CD4-positive, CD25-positive, alpha-beta regulatory T cell (primary cell): ENCODE data around the gene HCAR3. TPM values are rescaled to one million over a fixed set of nuclear protein-coding genes. Genes with fewer than 3 reads are reported as not detected.
"Not testable (repeated sequence)": the region's sequence is repeated elsewhere in the genome, so short reads cannot be mapped to it uniquely, and the experiment has no call there.

ENCODE experiments used
- ATAC-seq, 2 donors: fragments of 150-1000 bp; cut with Tn5 transposase; one replicate each; pipeline ENCODE4 v1.10.0; 2021; ENCODE audit warnings: low read depth in 2 of 2, moderate number of reproducible peaks in 2 of 2, moderate library complexity in 1 of 2
- DNase-seq, 3 donors: peaks; one replicate each; pipeline versions ENCODE4 v3.0.0 to v3.0.0-alpha.2; 2012 to 2022; ENCODE audit warnings: mixed read lengths in 1 of 3
- H3K27ac ChIP-seq: one replicate; pipeline ENCODE4 v1.7.0; 2013; ENCODE audit warnings: mild to moderate bottlenecking, low read length; ENCODE audit not compliant: insufficient read depth, poor library complexity, severe bottlenecking
- H3K27me3 ChIP-seq: one replicate; pipeline ENCODE4 v1.7.0; 2013; ENCODE audit warnings: low read length; ENCODE audit not compliant: control insufficient read depth, insufficient read depth
- H3K36me3 ChIP-seq: one replicate; pipeline ENCODE4 v1.7.0; 2013; ENCODE audit warnings: mild to moderate bottlenecking, low read length, moderate library complexity; ENCODE audit not compliant: control insufficient read depth, insufficient read depth
- H3K4me1 ChIP-seq: 2 replicates; pipeline ENCODE4 v1.7.0; 2013; ENCODE audit warnings: mild to moderate bottlenecking, low read length; ENCODE audit not compliant: insufficient read depth, control insufficient read depth, poor library complexity, severe bottlenecking
- H3K4me3 ChIP-seq: one replicate; pipeline ENCODE4 v1.7.0; 2013; ENCODE audit warnings: low read depth, mild to moderate bottlenecking, low read length, moderate library complexity
- H3K9me3 ChIP-seq, 2 experiments: 1 replicate in 1 of 2; 2 replicates in 1 of 2; pipeline ENCODE4 v1.7.0; 2013; ENCODE audit warnings: low read length in 2 of 2, mild to moderate bottlenecking in 1 of 2, moderate library complexity in 1 of 2; ENCODE audit not compliant: control insufficient read depth in 2 of 2
- H3K27ac Mint-ChIP-seq, 3 donors: one replicate each; pipeline ENCODE4 v1.8.0; 2020 to 2022; ENCODE audit warnings: mild to moderate bottlenecking in 3 of 3, mixed read lengths in 3 of 3, moderate library complexity in 2 of 3
- H3K27me3 Mint-ChIP-seq: one replicate; pipeline ENCODE4 v1.8.0; 2022; ENCODE audit warnings: mild to moderate bottlenecking, mixed read lengths
- H3K36me3 Mint-ChIP-seq: one replicate; pipeline ENCODE4 v1.8.0; 2020; ENCODE audit warnings: mixed read lengths
- H3K4me1 Mint-ChIP-seq, 4 donors: one replicate each; pipeline ENCODE4 v1.8.0; 2020 to 2022; ENCODE audit warnings: mixed read lengths in 4 of 4, mild to moderate bottlenecking in 1 of 4
- H3K4me3 Mint-ChIP-seq, 4 donors: one replicate each; pipeline ENCODE4 v1.8.0; 2020 to 2022; ENCODE audit warnings: mild to moderate bottlenecking in 4 of 4, mixed read lengths in 4 of 4, moderate library complexity in 3 of 4
- H3K9me3 Mint-ChIP-seq, 7 donors: one replicate each; pipeline ENCODE4 v1.8.0; 2020 to 2022; ENCODE audit warnings: mixed read lengths in 7 of 7, mild to moderate bottlenecking in 3 of 7, moderate library complexity in 2 of 7
- polyA plus RNA-seq, 4 donors: library from polyadenylated mRNA; unstranded; fragments of 300-500 nt; fragmentation: Illumina TruSeq; gene quantifications; one replicate each; pipeline ENCODE4 v1.2.3, GENCODE V29; 2021
- total RNA-seq: library from RNA; stranded (reverse); gene quantifications from one replicate; pipeline ENCODE4 v1.2.3, GENCODE V29; 2022

HCAR3 gene
- total and polyA plus RNA-seq, 5 donors from 2014 or later: not detected

- not testable (repeated sequence) for H3K36me3 ChIP-seq, H3K4me1 ChIP-seq, H3K4me3 ChIP-seq, H3K4me1 Mint-ChIP-seq, H3K36me3 Mint-ChIP-seq, H3K27ac Mint-ChIP-seq, H3K9me3 Mint-ChIP-seq, H3K27ac ChIP-seq, H3K27me3 ChIP-seq, DNase-seq, H3K9me3 ChIP-seq, ATAC-seq, H3K27me3 Mint-ChIP-seq, H3K4me3 Mint-ChIP-seq
Measured at GRCh38 chr12:122680989-122681388, 35.6 kb downstream of the HCAR3 start.

- H3K4me1 ChIP-seq, H3K9me3 ChIP-seq, H3K27ac Mint-ChIP-seq, H3K36me3 Mint-ChIP-seq, H3K4me3 ChIP-seq, H3K4me1 Mint-ChIP-seq, H3K9me3 Mint-ChIP-seq, H3K36me3 ChIP-seq, H3K27me3 ChIP-seq, H3K4me3 Mint-ChIP-seq, ATAC-seq, DNase-seq, H3K27ac ChIP-seq: not testable (repeated sequence)
- H3K27me3 Mint-ChIP-seq: peaks cover 12% of the 10 kb centered on the region
Measured at GRCh38 chr12:122676781-122677180, 39.8 kb downstream of the HCAR3 start.

GRCh38 chr12:122676015-122676414 is 40.6 kb downstream of the HCAR3 start:
- not testable (repeated sequence) for H3K4me1 ChIP-seq, H3K27me3 Mint-ChIP-seq, DNase-seq, H3K9me3 Mint-ChIP-seq, H3K27me3 ChIP-seq, ATAC-seq, H3K36me3 ChIP-seq, H3K9me3 ChIP-seq, H3K4me1 Mint-ChIP-seq, H3K27ac ChIP-seq, H3K4me3 Mint-ChIP-seq, H3K4me3 ChIP-seq, H3K36me3 Mint-ChIP-seq, H3K27ac Mint-ChIP-seq

GRCh38 chr12:122672515-122672914 is 44.1 kb downstream of the HCAR3 start:
- no peaks in the 10 kb centered on the region for H3K9me3 ChIP-seq
- no peaks in the 10 kb centered on the region for H3K4me1 ChIP-seq
- Mint-ChIP-seq H3K4me1 (no peaks in the 10 kb centered on the region), H3K4me3 (no peak overlapping the region), H3K9me3 (no peaks in the 10 kb centered on the region), H3K27me3 (peaks cover 9% of the 10 kb centered on the region), H3K36me3 (no peaks in the 10 kb centered on the region), H3K27ac (no peak overlapping the region)
- H3K36me3 ChIP-seq: no peaks in the 10 kb centered on the region
- ATAC-seq (no peak), DNase-seq (no peak)
- H3K27me3 ChIP-seq: no peaks in the 10 kb centered on the region
- H3K4me3 ChIP-seq: no peak overlapping the region
- H3K27ac ChIP-seq: no peak overlapping the region

- Mint-ChIP-seq H3K36me3 (no peaks in the 10 kb centered on the region), H3K4me3 (peak overlapping the region in 1 of 4 donors; percentile 8), H3K9me3 (no peaks in the 10 kb centered on the region), H3K4me1 (peaks cover 0 to 5% (median 0%) of the 10 kb centered on the region in 4 donors), H3K27ac (no peak overlapping the region), H3K27me3 (no peaks in the 10 kb centered on the region)
- Histone ChIP-seq H3K27ac (no peak overlapping the region), H3K4me1 (no peaks in the 10 kb centered on the region), H3K36me3 (no peaks in the 10 kb centered on the region), H3K27me3 (no peaks in the 10 kb centered on the region), H3K4me3 (no peak overlapping the region), H3K9me3 (no peaks in the 10 kb centered on the region)
- DNase-seq: no peak
- ATAC-seq: no peak
Measured at GRCh38 chr12:122669397-122670070, 47.1 kb downstream of the HCAR3 start.

- Histone ChIP-seq H3K4me3 (no peak overlapping the region), H3K27me3 (no peaks in the 10 kb centered on the region), H3K36me3 (no peaks in the 10 kb centered on the region), H3K4me1 (no peaks in the 10 kb centered on the region), H3K27ac (no peak overlapping the region), H3K9me3 (no peaks in the 10 kb centered on the region)
- no peak for DNase-seq
- H3K4me3 Mint-ChIP-seq: no peak overlapping the region
- H3K27me3 Mint-ChIP-seq: no peaks in the 10 kb centered on the region
- peaks cover 0 to 5% (median 0%) of the 10 kb centered on the region in 4 donors for H3K4me1 Mint-ChIP-seq
- H3K27ac Mint-ChIP-seq: no peak overlapping the region
- ATAC-seq: no peak
- H3K9me3 Mint-ChIP-seq: no peaks in the 10 kb centered on the region
- no peaks in the 10 kb centered on the region for H3K36me3 Mint-ChIP-seq
Measured at GRCh38 chr12:122668268-122668667, 48.3 kb downstream of the HCAR3 start.

- Mint-ChIP-seq H3K27me3 (no peaks in the 10 kb centered on the region), H3K27ac (no peak overlapping the region), H3K4me3 (no peak overlapping the region), H3K9me3 (no peaks in the 10 kb centered on the region), H3K4me1 (peaks cover 0 to 5% (median 0%) of the 10 kb centered on the region in 4 donors), H3K36me3 (no peaks in the 10 kb centered on the region)
- no peaks in the 10 kb centered on the region for H3K4me1 ChIP-seq
- DNase-seq (no peak), ATAC-seq (no peak)
- H3K4me3 ChIP-seq: no peak overlapping the region
- H3K27me3 ChIP-seq: no peaks in the 10 kb centered on the region
- H3K9me3 ChIP-seq: no peaks in the 10 kb centered on the region
- no peaks in the 10 kb centered on the region for H3K36me3 ChIP-seq
- H3K27ac ChIP-seq: no peak overlapping the region
Measured at GRCh38 chr12:122665759-122666158, 50.9 kb downstream of the HCAR3 start.

GRCh38 chr12:122665349-122665748 is 51.3 kb downstream of the HCAR3 start:
- DNase-seq (no peak), ATAC-seq (no peak)
- no peaks in the 10 kb centered on the region for H3K36me3 Mint-ChIP-seq
- Histone ChIP-seq H3K9me3 (no peaks in the 10 kb centered on the region), H3K4me3 (no peak overlapping the region), H3K4me1 (no peaks in the 10 kb centered on the region), H3K27me3 (no peaks in the 10 kb centered on the region), H3K27ac (no peak overlapping the region), H3K36me3 (no peaks in the 10 kb centered on the region)
- no peaks in the 10 kb centered on the region for H3K9me3 Mint-ChIP-seq
- peaks cover 0 to 5% (median 0%) of the 10 kb centered on the region in 4 donors for H3K4me1 Mint-ChIP-seq
- no peak overlapping the region for H3K27ac Mint-ChIP-seq
- no peak overlapping the region for H3K4me3 Mint-ChIP-seq
- H3K27me3 Mint-ChIP-seq: no peaks in the 10 kb centered on the region
